ENCODE results near the gene PACSIN1.

The PACSIN1 gene

DNA sequence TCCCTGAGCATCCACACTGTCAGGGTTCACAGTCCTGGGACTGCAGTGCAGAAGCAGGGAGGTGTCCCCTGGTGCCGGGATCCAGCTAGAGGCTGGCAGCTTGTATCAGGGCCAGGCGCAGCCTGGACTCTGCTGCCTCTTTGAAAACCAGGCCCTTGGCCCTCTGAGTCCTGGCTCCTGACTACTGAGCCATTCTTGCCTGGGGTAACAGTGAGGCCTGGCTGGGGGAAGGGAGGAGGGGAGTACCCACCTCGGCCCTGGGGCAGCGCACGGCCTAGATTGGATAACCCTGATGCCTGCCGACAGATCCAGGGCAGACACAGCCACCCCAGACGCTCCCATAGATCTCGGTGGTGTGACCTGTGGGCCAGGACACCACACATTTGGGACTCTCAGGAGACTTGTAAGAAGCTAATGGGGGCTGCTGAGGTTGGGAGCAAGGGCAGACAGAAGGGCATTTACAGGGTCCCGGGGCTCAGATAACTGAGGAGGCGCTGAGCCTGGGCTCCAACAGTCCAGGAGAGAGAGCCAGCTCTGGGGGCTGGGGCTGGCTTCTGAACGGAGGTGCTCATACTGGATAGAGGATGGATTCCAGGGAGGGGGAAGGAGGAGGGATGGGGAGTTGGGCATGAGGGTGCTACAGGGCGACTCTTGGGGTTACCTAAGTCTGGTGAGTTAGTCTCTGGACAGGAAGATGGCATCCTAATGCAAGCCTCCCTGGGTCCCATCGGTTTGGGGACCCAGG is 59.7 kb downstream of the PACSIN1 start:
- Histone ChIP-seq H3K4me2 (no peak overlapping the region), H3K9me3 (no peaks in the 10 kb centered on the region), H3K27me3 (no peaks in the 10 kb centered on the region), H3K4me3 (no peak overlapping the region), H3K4me1 (peaks cover 17% of the 10 kb centered on the region), H3K9ac (peak overlapping the region; percentile 32; the same call in 1 of the 2 replicates), H3K36me3 (no peaks in the 10 kb centered on the region), H3K27ac (no peak overlapping the region), H4K20me1 (no peaks in the 10 kb centered on the region)
- TF ChIP-seq Cebpa-rat (IDR thresholded peaks at IDR 0.05): no peak

DNA sequence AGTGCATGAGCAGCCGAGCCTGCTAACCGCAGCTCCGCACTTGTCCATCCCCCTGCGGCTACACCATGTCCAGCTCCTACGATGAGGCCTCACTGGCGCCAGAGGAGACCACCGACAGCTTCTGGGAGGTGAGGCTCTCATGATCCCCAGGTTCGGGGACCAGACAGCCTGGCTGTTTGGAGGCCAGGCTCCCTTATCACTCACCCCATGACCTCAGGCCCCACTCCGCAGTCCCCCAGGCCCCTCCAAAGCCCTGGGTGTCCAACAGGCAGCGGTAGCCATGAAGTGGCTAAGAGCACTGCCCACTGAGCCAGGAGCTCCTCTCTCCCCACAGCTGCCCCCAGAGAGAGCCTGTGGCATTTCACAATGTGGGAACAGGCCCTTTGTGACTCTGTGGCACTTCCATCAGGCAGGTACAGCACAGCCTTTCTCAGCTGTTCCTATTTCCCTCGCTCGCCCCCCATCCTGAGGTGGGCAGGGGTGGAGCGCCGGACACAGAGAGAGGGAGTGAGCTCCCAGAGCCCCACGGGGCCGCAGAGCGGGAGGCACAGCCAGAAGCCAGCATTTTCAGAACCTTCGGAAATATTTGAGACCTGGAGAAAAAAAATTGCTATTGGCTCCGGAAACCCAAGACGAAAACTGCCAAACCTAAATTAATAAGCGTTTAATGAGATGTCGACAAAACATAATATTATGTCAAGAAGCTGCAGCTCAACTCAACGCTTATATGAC is 60.5 kb downstream of the PACSIN1 start:
- H3K4me3 ChIP-seq: no peak overlapping the region
- no peak for TF ChIP-seq Cebpa-rat (IDR thresholded peaks at IDR 0.05)
- peaks cover 17% of the 10 kb centered on the region for H3K4me1 ChIP-seq
- H3K4me2 ChIP-seq: peak overlapping the region; percentile 62
- no peaks in the 10 kb centered on the region for H3K36me3 ChIP-seq
- H3K9ac ChIP-seq: peak overlapping the region; percentile 32; the same call in 1 of the 2 replicates
- no peaks in the 10 kb centered on the region for H3K9me3 ChIP-seq
- no peaks in the 10 kb centered on the region for H4K20me1 ChIP-seq
- no peaks in the 10 kb centered on the region for H3K27me3 ChIP-seq
- H3K27ac ChIP-seq: peak overlapping the region; percentile 23; the same call in 1 of the 2 replicates

GRCh38 chr6:34526992-34527728 is 61.3 kb downstream of the PACSIN1 start:
- Histone ChIP-seq H3K9ac (0 out of 2 replicates have a peak overlapping the region, but pooled peaks have one; percentile 32), H3K4me2 (peak overlapping the region; percentile 69), H3K4me3 (peak overlapping the region; percentile 32; the same call in 1 of the 2 replicates), H3K27me3 (no peaks in the 10 kb centered on the region), H3K36me3 (no peaks in the 10 kb centered on the region), H3K27ac (no peak overlapping the region), H3K4me1 (peaks cover 17% of the 10 kb centered on the region), H3K9me3 (no peaks in the 10 kb centered on the region), H4K20me1 (no peaks in the 10 kb centered on the region)
- TF ChIP-seq Cebpa-rat (IDR thresholded peaks at IDR 0.05): no peak

GRCh38 chr6:34527751-34528670 is 62.1 kb downstream of the PACSIN1 start:
- peak overlapping the region; percentile 69 for H3K4me2 ChIP-seq
- no peak overlapping the region for H3K9ac ChIP-seq
- no peaks in the 10 kb centered on the region for H3K36me3 ChIP-seq
- peaks cover 17% of the 10 kb centered on the region for H3K4me1 ChIP-seq
- no peaks in the 10 kb centered on the region for H3K9me3 ChIP-seq
- no peak overlapping the region for H3K27ac ChIP-seq
- no peak for TF ChIP-seq Cebpa-rat (IDR thresholded peaks at IDR 0.05)
- H3K27me3 ChIP-seq: no peaks in the 10 kb centered on the region
- no peak overlapping the region for H3K4me3 ChIP-seq
- H4K20me1 ChIP-seq: no peaks in the 10 kb centered on the region

DNA sequence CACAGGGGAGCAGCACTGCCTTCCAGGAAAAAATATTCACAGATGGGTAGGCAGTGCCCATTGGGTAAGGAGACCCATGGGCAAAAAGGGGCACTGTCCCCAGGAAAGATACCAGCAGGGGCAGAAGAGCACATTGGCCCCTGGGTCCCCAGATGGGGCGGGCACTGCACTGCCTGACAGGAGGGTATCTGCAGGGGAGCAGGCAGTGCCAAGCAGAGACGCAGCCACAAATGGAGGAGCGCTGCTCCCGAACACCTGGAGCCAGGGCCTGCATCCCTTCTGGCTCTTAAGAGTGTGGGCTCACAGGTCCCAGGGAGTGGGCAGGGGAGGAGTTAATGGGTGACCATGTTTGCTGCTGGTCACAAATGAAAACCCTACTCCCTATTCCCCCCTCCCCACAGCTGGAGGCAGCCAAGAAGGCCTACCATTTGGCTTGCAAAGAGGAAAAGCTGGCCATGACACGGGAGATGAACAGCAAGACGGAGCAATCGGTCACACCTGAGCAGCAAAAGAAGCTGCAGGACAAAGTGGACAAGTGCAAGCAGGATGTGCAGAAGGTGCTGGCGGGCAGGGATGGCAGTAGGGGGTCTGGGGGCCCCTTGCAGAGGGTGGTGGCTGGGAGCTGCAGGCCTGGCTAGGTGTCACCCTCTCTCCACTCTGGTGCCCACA is 63.3 kb downstream of the PACSIN1 start:
- Histone ChIP-seq H3K4me3 (no peak overlapping the region), H3K27ac (no peak overlapping the region), H3K9me3 (no peaks in the 10 kb centered on the region), H3K36me3 (no peaks in the 10 kb centered on the region), H3K27me3 (no peaks in the 10 kb centered on the region), H3K9ac (no peak overlapping the region), H3K4me2 (no peak overlapping the region), H3K4me1 (peaks cover 17% of the 10 kb centered on the region), H4K20me1 (no peaks in the 10 kb centered on the region)
- TF ChIP-seq Cebpa-rat (IDR thresholded peaks at IDR 0.05): no peak

DNA sequence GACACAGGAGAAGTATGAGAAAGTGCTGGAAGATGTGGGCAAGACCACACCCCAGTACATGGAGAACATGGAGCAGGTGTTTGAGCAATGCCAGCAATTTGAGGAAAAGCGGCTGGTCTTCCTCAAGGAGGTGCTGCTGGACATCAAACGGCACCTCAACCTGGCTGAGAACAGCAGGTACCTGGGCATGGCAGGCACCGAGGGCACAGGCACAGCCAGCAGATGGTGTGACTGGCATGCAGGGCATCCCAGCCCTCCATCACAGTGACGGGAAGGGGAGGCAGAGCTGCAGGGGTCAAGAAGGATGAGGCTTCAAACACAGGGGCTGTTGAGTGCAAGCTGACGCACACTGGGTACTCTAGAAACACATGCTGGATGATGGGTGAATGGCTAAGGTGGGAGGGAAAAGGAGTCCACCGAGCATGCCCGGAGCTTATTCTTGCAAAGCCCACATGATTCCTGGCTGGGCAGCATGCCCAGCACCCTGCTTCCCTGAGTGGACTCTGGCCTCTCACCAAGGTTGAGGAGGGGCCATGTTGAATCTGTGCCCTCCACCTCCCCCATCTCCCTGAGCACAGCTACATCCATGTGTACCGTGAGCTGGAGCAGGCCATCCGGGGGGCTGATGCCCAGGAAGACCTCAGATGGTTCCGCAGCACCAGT is 63.9 kb downstream of the PACSIN1 start:
- Histone ChIP-seq H3K27ac (no peak overlapping the region), H3K9me3 (no peaks in the 10 kb centered on the region), H3K9ac (no peak overlapping the region), H3K4me1 (peaks cover 17% of the 10 kb centered on the region), H3K4me2 (no peak overlapping the region), H3K4me3 (no peak overlapping the region), H3K36me3 (no peaks in the 10 kb centered on the region), H4K20me1 (no peaks in the 10 kb centered on the region), H3K27me3 (no peaks in the 10 kb centered on the region)
- TF ChIP-seq Cebpa-rat (IDR thresholded peaks at IDR 0.05): no peak

- no peaks in the 10 kb centered on the region for H3K9me3 ChIP-seq
- no peak for TF ChIP-seq Cebpa-rat (IDR thresholded peaks at IDR 0.05)
- no peak overlapping the region for H3K4me3 ChIP-seq
- no peak overlapping the region for H3K27ac ChIP-seq
- H3K27me3 ChIP-seq: no peaks in the 10 kb centered on the region
- no peak overlapping the region for H3K9ac ChIP-seq
- no peaks in the 10 kb centered on the region for H4K20me1 ChIP-seq
- H3K4me2 ChIP-seq: no peak overlapping the region
- no peaks in the 10 kb centered on the region for H3K36me3 ChIP-seq
- H3K4me1 ChIP-seq: peaks cover 17% of the 10 kb centered on the region
Measured at GRCh38 chr6:34530753-34531365, 65.0 kb downstream of the PACSIN1 start.

- Histone ChIP-seq H3K4me2 (no peak overlapping the region), H3K4me3 (no peak overlapping the region), H3K9ac (no peak overlapping the region), H3K36me3 (no peaks in the 10 kb centered on the region), H3K4me1 (peaks cover 12% of the 10 kb centered on the region), H3K27me3 (no peaks in the 10 kb centered on the region), H3K9me3 (no peaks in the 10 kb centered on the region), H3K27ac (no peak overlapping the region), H4K20me1 (no peaks in the 10 kb centered on the region)
- no peak for TF ChIP-seq Cebpa-rat (IDR thresholded peaks at IDR 0.05)
Measured at GRCh38 chr6:34531580-34532201, 65.8 kb downstream of the PACSIN1 start.

Data from BLaER1 (cell line).